PC-9 (cell line): ENCODE measurements around the gene CXCL12. TPM values are rescaled to one million over a fixed set of nuclear protein-coding genes. Genes with fewer than 3 reads are reported as not detected.

Experiments
- BruUV-seq: library from RNA; stranded (reverse); fragments of 400-500 nt; replicated peaks from 2 replicates; lab custom pipeline; 2021; lab: Mats Ljungman, UMichigan
- CTCF ChIA-PET: fragments of 300-600 bp; sonication (Branson Sonifier 250); formaldehyde crosslinking; loops from one replicate; lab custom pipeline; 2022; ENCODE audit warnings: antibody characterized with exemption; lab: Charles Lee
- POLR2A ChIA-PET: fragments of 300-600 bp; sonication (Branson Sonifier 250); formaldehyde crosslinking; loops from one replicate; lab custom pipeline; 2022; ENCODE audit warnings: antibody characterized with exemption; ENCODE audit not compliant: unreplicated experiment; lab: Charles Lee
- DNase-seq, 2 experiments: peaks; one replicate each; pipeline versions ENCODE4 v3.0.0 to v3.0.0-alpha.2; 2015 to 2022; ENCODE audit warnings: mixed read lengths in 1 of 2
- H2AFZ ChIP-seq: fragments of 200-600 bp; sonication (generic); 2 replicates; pipeline ENCODE4 v1.8.1; 2017; ENCODE audit warnings: antibody characterized with exemption
- H3F3A ChIP-seq: fragments of 200-600 bp; sonication (generic); 2 replicates; pipeline ENCODE4 v1.8.1; 2017; ENCODE audit warnings: antibody characterized with exemption, mild to moderate bottlenecking, low read depth; ENCODE audit not compliant: insufficient read depth
- H3K27ac ChIP-seq: fragments of 200-600 bp; sonication (generic); 2 replicates; pipeline ENCODE4 v1.6.1; 2016; ENCODE audit warnings: mixed run types
- H3K27me3 ChIP-seq: fragments of 200-600 bp; sonication (generic); 2 replicates; pipeline ENCODE4 v1.6.1; 2016; ENCODE audit warnings: low read depth, mixed run types; ENCODE audit not compliant: insufficient read depth
- H3K36me3 ChIP-seq: fragments of 200-600 bp; sonication (generic); 2 replicates; pipeline ENCODE4 v1.6.1; 2016; ENCODE audit warnings: low read depth, mixed run types
- H3K4me1 ChIP-seq: fragments of 200-600 bp; sonication (generic); replicated peaks from 2 replicates; pipeline ENCODE4 v1.6.1; 2016; ENCODE audit warnings: mixed run types; ENCODE audit not compliant: insufficient read depth
- H3K4me2 ChIP-seq: fragments of 200-600 bp; sonication (generic); 2 replicates; pipeline ENCODE4 v1.6.1; 2017; ENCODE audit warnings: mixed run types
- H3K4me3 ChIP-seq: fragments of 200-600 bp; sonication (generic); 2 replicates; pipeline ENCODE4 v1.6.1; 2016; ENCODE audit warnings: mixed run types
- H3K79me2 ChIP-seq: fragments of 200-600 bp; sonication (generic); 2 replicates; pipeline ENCODE4 v1.6.1; 2017; ENCODE audit warnings: low read depth, mixed run types
- H3K9me2 ChIP-seq: fragments of 200-600 bp; sonication (generic); 2 replicates; pipeline ENCODE4 v1.8.1; 2017; ENCODE audit warnings: mild to moderate bottlenecking; ENCODE audit not compliant: insufficient read depth
- H3K9me3 ChIP-seq: fragments of 200-600 bp; sonication (generic); 2 replicates; pipeline ENCODE4 v1.8.1; 2016; ENCODE audit warnings: low read depth; ENCODE audit not compliant: insufficient read depth
- H4K20me1 ChIP-seq: fragments of 200-600 bp; sonication (generic); 2 replicates; pipeline ENCODE4 v1.8.1; 2017; ENCODE audit not compliant: insufficient read depth
- CTCF ChIP-seq: fragments of 200-600 bp; sonication (generic); conservative IDR thresholded peaks from 2 replicates; pipeline ENCODE4 v1.6.1; 2017; ENCODE audit warnings: mixed run types, antibody characterized with exemption, mild to moderate bottlenecking, moderate library complexity
- EZH2 ChIP-seq: fragments of 200-600 bp; sonication (generic); IDR thresholded peaks from 2 replicates; pipeline ENCODE4 v1.8.0; 2017; ENCODE audit warnings: antibody characterized with exemption, low read depth
- intact Hi-C: fragments of 100-400 bp; cut with micrococcal nuclease; formaldehyde crosslinking; loops from one replicate; pipeline ENCODE4 v1.10.0; 2022; ENCODE audit not compliant: unreplicated experiment
- total RNA-seq: library from RNA; stranded (reverse); gene quantifications from 2 replicates; pipeline ENCODE4 v1.2.3, GENCODE V29; 2021

CXCL12 gene
- total RNA-seq, 1 experiment from 2014 or later: not detected

GRCh38 chr10:44416936-44417335 lies 32.0 kb upstream of the CXCL12 start:
- Histone ChIP-seq H3K9me3 (no peaks in the 10 kb centered on the region), H2AFZ (no peak overlapping the region), H3F3A (no peaks in the 10 kb centered on the region), H4K20me1 (no peaks in the 10 kb centered on the region), H3K9me2 (no peaks in the 10 kb centered on the region), H3K4me3 (no peak overlapping the region), H3K4me1 (no peaks in the 10 kb centered on the region), H3K27ac (no peak overlapping the region), H3K27me3 (peaks cover 27% of the 10 kb centered on the region), H3K79me2 (no peaks in the 10 kb centered on the region), H3K4me2 (no peak overlapping the region), H3K36me3 (no peaks in the 10 kb centered on the region)
- intact Hi-C loops: no loop called here
- CTCF ChIA-PET: no interaction called here
- no peak for DNase-seq
- no peak for TF ChIP-seq EZH2
- POLR2A ChIA-PET: no interaction called here
- no TSS peak for BruUV-seq

- peak in 1 of 2 experiments; percentile 11 for DNase-seq
- Histone ChIP-seq H4K20me1 (no peaks in the 10 kb centered on the region), H3K4me3 (no peak overlapping the region), H3K4me1 (no peaks in the 10 kb centered on the region), H3K79me2 (no peaks in the 10 kb centered on the region), H3K27me3 (peaks cover 34% of the 10 kb centered on the region), H2AFZ (no peak overlapping the region), H3K9me2 (no peaks in the 10 kb centered on the region), H3K4me2 (no peak overlapping the region), H3F3A (no peaks in the 10 kb centered on the region), H3K36me3 (no peaks in the 10 kb centered on the region), H3K9me3 (no peaks in the 10 kb centered on the region), H3K27ac (no peak overlapping the region)
- BruUV-seq: no TSS peak
- intact Hi-C loops: no loop called here
- CTCF ChIA-PET: no interaction called here
- POLR2A ChIA-PET: no interaction called here
- no peak for TF ChIP-seq EZH2
- no peak for TF ChIP-seq CTCF
These were observed 31.3 kb upstream of the CXCL12 start for GRCh38 chr10:44416021-44416771.

- CTCF ChIA-PET: no interaction called here
- intact Hi-C loops: no loop called here
- H3F3A ChIP-seq: no peaks in the 10 kb centered on the region
- no peaks in the 10 kb centered on the region for H3K9me3 ChIP-seq
- POLR2A ChIA-PET: no interaction called here
- no peaks in the 10 kb centered on the region for H3K9me2 ChIP-seq
- no peak for DNase-seq
- H3K36me3 ChIP-seq: no peaks in the 10 kb centered on the region
- H3K79me2 ChIP-seq: no peaks in the 10 kb centered on the region
- H3K4me2 ChIP-seq: no peak overlapping the region
- peaks cover 41% of the 10 kb centered on the region for H3K27me3 ChIP-seq
- no TSS peak for BruUV-seq
- no peaks in the 10 kb centered on the region for H4K20me1 ChIP-seq
- H3K27ac ChIP-seq: no peak overlapping the region
- H3K4me3 ChIP-seq: no peak overlapping the region
- no peaks in the 10 kb centered on the region for H3K4me1 ChIP-seq
- no peak overlapping the region for H2AFZ ChIP-seq
- TF ChIP-seq EZH2 (no peak), CTCF (no peak)
These were observed 30.2 kb upstream of the CXCL12 start for GRCh38 chr10:44415121-44415520.
